Breast epithelium (tissue), 4 donors: ENCODE measurements around the gene GMDS. TPM values are rescaled to one million over a fixed set of nuclear protein-coding genes. Genes with fewer than 3 reads are reported as not detected.
A peak's percentile ranks its signal among the peaks of the same experiment; 100 is the strongest.

ENCODE experiments used
- DNase-seq, 2 donors: peaks; one replicate each; pipeline ENCODE4 v3.0.0-alpha.2; 2019; ENCODE audit warnings: low spot score in 2 of 2
- H3K27ac ChIP-seq, 2 donors: fragments of 200-600 bp; sonication (generic) in 1 of 2; one replicate each; pipeline ENCODE4 v1.5.1; 2016 to 2019; ENCODE audit warnings: mild to moderate bottlenecking in 1 of 2
- H3K27me3 ChIP-seq, 2 donors: fragments of 200-600 bp; sonication (generic) in 1 of 2; one replicate each; pipeline versions ENCODE4 v1.5.1 to v1.6.0; 2017 to 2019; ENCODE audit warnings: control low read depth in 1 of 2, mild to moderate bottlenecking in 1 of 2
- H3K36me3 ChIP-seq: fragments of 200-600 bp; one replicate; pipeline ENCODE4 v1.5.1; 2019
- H3K4me1 ChIP-seq, 2 donors: fragments of 200-600 bp; sonication (generic); one replicate each; pipeline ENCODE4 v1.5.1; 2016 to 2019; ENCODE audit warnings: control low read depth in 1 of 2
- H3K4me3 ChIP-seq, 3 donors: fragments of 200-600 bp; sonication (generic); 1 replicate in 2 of 3; 2 replicates in 1 of 3; pipeline ENCODE4 v1.5.1; 2016 to 2019; ENCODE audit warnings: mild to moderate bottlenecking in 3 of 3, moderate library complexity in 2 of 3
- H3K9me3 ChIP-seq, 2 donors: fragments of 200-600 bp; sonication (generic) in 1 of 2; one replicate each; pipeline ENCODE4 v1.5.1; 2016 to 2019; ENCODE audit warnings: control low read depth in 1 of 2
- CTCF ChIP-seq, 3 donors: fragments of 450-650 bp; IDR thresholded peaks; one replicate each; pipeline ENCODE4 v1.5.1; 2016 to 2017; ENCODE audit warnings: antibody characterized with exemption in 3 of 3, mild to moderate bottlenecking in 3 of 3, moderate library complexity in 3 of 3
- POLR2A ChIP-seq: fragments of 450-650 bp; IDR thresholded peaks from one replicate; pipeline ENCODE4 v1.6.1; 2016; ENCODE audit warnings: antibody characterized with exemption, mild to moderate bottlenecking, moderate library complexity
- POLR2AphosphoS5 ChIP-seq, 3 donors: sonication (generic); formaldehyde crosslinking; IDR thresholded peaks; one replicate each; pipeline ENCODE4 v1.6.1; 2017; ENCODE audit warnings: antibody characterized with exemption in 3 of 3
- intact Hi-C: fragments of 100-400 bp; cut with DNase I; formaldehyde crosslinking; loops from one replicate; pipeline ENCODE4 v1.15.1; 2023; ENCODE audit warnings: low total_unique reads
- total RNA-seq, 3 donors: library from RNA; depleted of rRNA; stranded (reverse); fragments of >200 nt; gene quantifications; one replicate each; pipeline ENCODE4 v1.1.0, GENCODE V29; 2016

GMDS gene
- total RNA-seq, 3 donors from 2014 or later: 7.5 to 29.2 (median 17.0) TPM

- no peak for DNase-seq
- Histone ChIP-seq H3K36me3 (no peaks in the 10 kb centered on the region), H3K4me3 (no peak overlapping the region), H3K4me1 (no peaks in the 10 kb centered on the region), H3K27me3 (no peaks in the 10 kb centered on the region), H3K9me3 (no peaks in the 10 kb centered on the region), H3K27ac (no peak overlapping the region)
- TF ChIP-seq POLR2AphosphoS5 (IDR thresholded peaks at IDR 0.05) (no peak), POLR2A (no peak)
- intact Hi-C loops: no loop called here
Measured at GRCh38 chr6:1837826-1838225, 407.6 kb downstream of the GMDS start.

- Histone ChIP-seq H3K4me1 (no peaks in the 10 kb centered on the region), H3K36me3 (no peaks in the 10 kb centered on the region), H3K27ac (no peak overlapping the region), H3K4me3 (no peak overlapping the region), H3K9me3 (no peaks in the 10 kb centered on the region), H3K27me3 (no peaks in the 10 kb centered on the region)
- intact Hi-C loops: no loop called here
- no peak for DNase-seq
- TF ChIP-seq CTCF (IDR thresholded peaks at IDR 0.05): no peak
- TF ChIP-seq POLR2A: no peak
- TF ChIP-seq POLR2AphosphoS5 (IDR thresholded peaks at IDR 0.05): no peak
Measured at GRCh38 chr6:1836690-1837089, 408.7 kb downstream of the GMDS start.

GRCh38 chr6:1834646-1835516 lies 410.5 kb downstream of the GMDS start:
- Histone ChIP-seq H3K9me3 (no peaks in the 10 kb centered on the region), H3K27me3 (no peaks in the 10 kb centered on the region), H3K36me3 (no peaks in the 10 kb centered on the region), H3K4me3 (no peak overlapping the region), H3K4me1 (no peaks in the 10 kb centered on the region), H3K27ac (no peak overlapping the region)
- intact Hi-C loops: no loop called here
- DNase-seq: no peak
- TF ChIP-seq POLR2A (no peak), CTCF (IDR thresholded peaks at IDR 0.05) (no peak), POLR2AphosphoS5 (IDR thresholded peaks at IDR 0.05) (no peak)

- DNase-seq: no peak
- Histone ChIP-seq H3K27me3 (no peaks in the 10 kb centered on the region), H3K4me1 (no peaks in the 10 kb centered on the region), H3K27ac (no peak overlapping the region), H3K4me3 (no peak overlapping the region), H3K36me3 (no peaks in the 10 kb centered on the region), H3K9me3 (no peaks in the 10 kb centered on the region)
- TF ChIP-seq CTCF (IDR thresholded peaks at IDR 0.05) (no peak), POLR2A (no peak), POLR2AphosphoS5 (IDR thresholded peaks at IDR 0.05) (no peak)
- intact Hi-C loops: no loop called here
Measured at GRCh38 chr6:1834207-1834606, 411.2 kb downstream of the GMDS start.

GRCh38 chr6:1832844-1833787 lies 412.3 kb downstream of the GMDS start:
- H3K4me1 ChIP-seq: no peaks in the 10 kb centered on the region
- no peaks in the 10 kb centered on the region for H3K27me3 ChIP-seq
- H3K27ac ChIP-seq: no peak overlapping the region
- TF ChIP-seq CTCF (IDR thresholded peaks at IDR 0.05): no peak
- TF ChIP-seq POLR2A: no peak
- no peak for TF ChIP-seq POLR2AphosphoS5 (IDR thresholded peaks at IDR 0.05)
- H3K36me3 ChIP-seq: no peaks in the 10 kb centered on the region
- peak overlapping the region in 2 of 3 donors; percentile 15 to 16 for H3K4me3 ChIP-seq
- intact Hi-C loops: no loop called here
- no peak for DNase-seq
- H3K9me3 ChIP-seq: peaks cover 3 to 6% of the 10 kb centered on the region in 2 donors
